ENCODE data around the gene ERG. TPM values are rescaled to one million over a fixed set of nuclear protein-coding genes. Genes with fewer than 3 reads are reported as not detected.

The ERG gene
- total and polyA plus RNA-seq, 9 of the 15 experiments (the other 6 are each of a cell fraction or from before 2014, with no cell fraction given) = 0.06 TPM; not detected in 8

DNA sequence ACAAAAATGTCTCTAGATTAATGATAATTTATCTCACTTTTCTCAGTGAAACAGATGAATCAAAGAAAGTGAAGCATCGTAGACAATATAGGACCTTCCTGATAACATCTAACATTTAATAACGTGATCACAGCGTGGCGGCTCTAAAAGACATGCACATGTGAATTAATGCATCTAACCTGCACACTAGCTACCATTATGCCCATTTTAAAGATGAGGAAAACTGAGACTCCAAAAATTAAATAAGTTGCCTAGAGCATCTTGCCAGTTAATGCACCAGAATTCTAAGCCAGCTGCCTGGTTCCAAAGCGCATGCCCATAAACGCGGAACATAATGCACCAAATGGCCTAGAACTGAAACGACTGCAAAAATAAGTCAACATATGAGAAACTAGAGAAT is 23.5 kb downstream of the ERG start:
- in situ Hi-C loops (cut with MboI) = no loop called here
- ATAC-seq = no peak
- POLR2A ChIA-PET = interaction anchor here (0.7 kb wide), 1 partner anchor 1930 kb away, joined by 4 read pairs; no protein-coding TSS in a partner anchor
- TF ChIP-seq ZNF586 (CRISPR knock-in tag; conservative IDR thresholded peaks at IDR 0.05) (no peak), ZNF212 (CRISPR knock-in tag; IDR thresholded peaks at IDR 0.05) (no peak), ZNF12 (CRISPR knock-in tag; IDR thresholded peaks at IDR 0.05) (no peak), SRSF9 (IDR thresholded peaks at IDR 0.05; ENCODE audit: borderline replicate concordance, low read depth, low read length) (no peak), WHSC1 (IDR thresholded peaks at IDR 0.05; ENCODE audit: low read length) (no peak), BCOR (IDR thresholded peaks at IDR 0.05) (peak; percentile 74; the same call in 1 of the 2 replicates), CBX1 (IDR thresholded peaks at IDR 0.05; ENCODE audit: low read depth) (peak; percentile 49; the same call in 1 of the 2 replicates), ASH1L (IDR thresholded peaks at IDR 0.05; ENCODE audit: borderline replicate concordance, low read depth, partially characterized antibody) (no peak), CHD4 (IDR thresholded peaks at IDR 0.05; ENCODE audit: insufficient read depth, insufficient replicate concordance, low read depth, low read length, poor library complexity, severe bottlenecking) (peak; percentile 54), RBM25 (IDR thresholded peaks at IDR 0.05; ENCODE audit: low read depth, low read length, severe bottlenecking) (peak; percentile 97)
- TF ChIP-seq, protein P1, sequence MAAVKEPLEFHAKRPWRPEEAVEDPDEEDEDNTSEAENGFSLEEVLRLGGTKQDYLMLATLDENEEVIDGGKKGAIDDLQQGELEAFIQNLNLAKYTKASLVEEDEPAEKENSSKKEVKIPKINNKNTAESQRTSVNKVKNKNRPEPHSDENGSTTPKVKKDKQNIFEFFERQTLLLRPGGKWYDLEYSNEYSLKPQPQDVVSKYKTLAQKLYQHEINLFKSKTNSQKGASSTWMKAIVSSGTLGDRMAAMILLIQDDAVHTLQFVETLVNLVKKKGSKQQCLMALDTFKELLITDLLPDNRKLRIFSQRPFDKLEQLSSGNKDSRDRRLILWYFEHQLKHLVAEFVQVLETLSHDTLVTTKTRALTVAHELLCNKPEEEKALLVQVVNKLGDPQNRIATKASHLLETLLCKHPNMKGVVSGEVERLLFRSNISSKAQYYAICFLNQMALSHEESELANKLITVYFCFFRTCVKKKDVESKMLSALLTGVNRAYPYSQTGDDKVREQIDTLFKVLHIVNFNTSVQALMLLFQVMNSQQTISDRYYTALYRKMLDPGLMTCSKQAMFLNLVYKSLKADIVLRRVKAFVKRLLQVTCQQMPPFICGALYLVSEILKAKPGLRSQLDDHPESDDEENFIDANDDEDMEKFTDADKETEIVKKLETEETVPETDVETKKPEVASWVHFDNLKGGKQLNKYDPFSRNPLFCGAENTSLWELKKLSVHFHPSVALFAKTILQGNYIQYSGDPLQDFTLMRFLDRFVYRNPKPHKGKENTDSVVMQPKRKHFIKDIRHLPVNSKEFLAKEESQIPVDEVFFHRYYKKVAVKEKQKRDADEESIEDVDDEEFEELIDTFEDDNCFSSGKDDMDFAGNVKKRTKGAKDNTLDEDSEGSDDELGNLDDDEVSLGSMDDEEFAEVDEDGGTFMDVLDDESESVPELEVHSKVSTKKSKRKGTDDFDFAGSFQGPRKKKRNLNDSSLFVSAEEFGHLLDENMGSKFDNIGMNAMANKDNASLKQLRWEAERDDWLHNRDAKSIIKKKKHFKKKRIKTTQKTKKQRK (IDR thresholded peaks at IDR 0.05; ENCODE audit: borderline replicate concordance, low read depth, low read length) = no peak
- WGBS (ENCODE audit: insufficient coverage, low coverage, missing lambda C conversion rate) = 33% methylated on average over 8 of the region's 8 CpGs
- Histone ChIP-seq H3K4me2 (ENCODE audit: insufficient read depth, low read length) (no peak overlapping the region), H3K9me3 (replicated peaks; ENCODE audit: control insufficient read depth, insufficient read depth, low read depth, low read length) (no peaks in the 10 kb centered on the region), H3K9ac (ENCODE audit: insufficient read depth in 1 of 2, low read depth in 2 of 2, low read length in 2 of 2) (no peak overlapping the region), H2AFZ (ENCODE audit: low read depth, low read length) (no peak overlapping the region), H3K27ac (ENCODE audit: extremely low read depth, low read depth, low read length) (no peak overlapping the region), H3K36me3 (ENCODE audit: control insufficient read depth, insufficient read depth, low read length) (no peaks in the 10 kb centered on the region), H3K9me1 (ENCODE audit: control insufficient read depth, insufficient read depth, low read length) (no peaks in the 10 kb centered on the region), H4K20me1 (replicated peaks; ENCODE audit: control insufficient read depth, insufficient read depth, low read length) (no peaks in the 10 kb centered on the region), H3K27me3 (ENCODE audit: control insufficient read depth in 2 of 2, insufficient read depth in 2 of 2, low read length in 2 of 2) (peaks cover under 1 to 21% of the 10 kb centered on the region in 2 experiments; a peak in 3 of 5 replicates), H3K4me1 (replicated peaks in 1 of 2; ENCODE audit: control insufficient read depth in 2 of 2, insufficient read depth in 2 of 2, low read length in 2 of 2) (peaks cover 4 to 13% of the 10 kb centered on the region in 2 experiments; a peak in 4 of 5 replicates), H3K79me2 (ENCODE audit: control insufficient read depth, insufficient read depth, low read length) (no peaks in the 10 kb centered on the region), H3K4me3 (no peak overlapping the region)
- CTCF ChIA-PET (ENCODE audit: low intra/inter-chr PET ratio) = no interaction called here
- no peak for DNase-seq (ENCODE audit: extremely low read depth in 1 of 4, low spot score in 3 of 4)
- FAIRE-seq = no peak
- intact Hi-C loops (cut with micrococcal nuclease) = no loop called here
- BruUV-seq (replicated peaks) = no TSS peak
